Measurements from ENCODE around the gene MVB12B. TPM values are rescaled to one million over a fixed set of nuclear protein-coding genes. Genes with fewer than 3 reads are reported as not detected.
A peak's percentile ranks its signal among the peaks of the same experiment; 100 is the strongest.

The MVB12B gene
- total RNA-seq, 1 donor from 2014 or later = 6.7 TPM

- DNase-seq (ENCODE audit: low spot score) = no peak
Measured at GRCh38 chr9:126329476-126330275, 3.0 kb downstream of the MVB12B start.

DNA sequence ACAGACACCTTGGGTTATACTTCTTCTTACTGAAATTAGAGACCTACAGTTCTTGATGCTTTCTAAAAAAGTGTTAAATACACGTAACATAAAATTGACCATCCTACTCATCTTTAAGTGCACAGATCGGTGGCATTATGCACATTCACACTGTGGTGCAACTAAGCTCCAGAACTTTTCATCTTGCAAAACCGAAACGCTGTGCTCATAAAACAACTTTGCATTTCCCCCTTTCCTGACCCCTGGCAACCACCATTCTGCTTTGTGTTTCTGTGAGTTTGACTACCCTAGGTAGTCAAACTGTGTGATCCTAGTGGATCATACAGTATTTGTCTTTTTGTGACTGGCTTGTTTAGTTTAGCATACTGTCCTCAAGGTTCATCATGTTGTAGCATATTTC, 3.9 kb downstream of the MVB12B start:
- no peak for DNase-seq (ENCODE audit: low spot score)

DNA sequence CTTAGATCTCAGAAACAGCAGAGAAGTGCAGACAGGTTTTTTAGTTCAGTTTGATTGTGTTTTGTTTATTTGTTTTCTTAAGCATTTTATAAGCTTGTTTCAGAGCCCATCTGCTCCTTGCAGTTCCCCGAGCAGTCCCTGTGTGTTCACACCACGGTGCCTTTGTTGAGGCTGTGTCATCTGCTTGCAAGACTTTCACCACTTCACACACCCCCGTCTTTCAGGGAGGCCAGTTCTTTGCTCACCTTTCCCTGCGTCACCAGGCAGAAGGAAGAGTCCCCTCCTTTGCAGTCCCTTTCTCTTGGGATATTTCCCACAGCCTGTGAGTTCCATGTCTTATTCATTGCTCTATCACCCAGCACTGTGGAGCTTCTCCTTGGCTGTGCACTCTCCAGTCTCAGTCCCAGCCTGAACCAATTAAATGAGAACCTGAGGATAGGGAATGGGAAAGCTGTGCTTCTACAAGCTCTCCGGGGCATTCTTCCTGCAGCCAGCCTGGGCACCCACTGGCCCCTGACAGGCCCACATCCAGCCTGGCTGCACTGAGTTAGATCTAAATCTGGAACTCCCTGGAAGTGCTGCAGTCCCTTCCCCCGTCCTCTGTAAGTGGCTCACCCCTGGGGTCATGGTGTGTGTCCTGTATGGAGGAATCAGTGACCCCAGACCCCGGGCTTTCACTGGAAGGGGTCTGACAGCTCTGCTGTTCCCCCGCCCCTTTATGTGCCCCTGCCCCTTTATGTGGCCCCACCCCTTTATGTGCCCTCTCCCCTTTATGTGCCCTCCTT, 5.5 kb downstream of the MVB12B start:
- no peak for DNase-seq (ENCODE audit: low spot score)

- DNase-seq (ENCODE audit: low spot score) = no peak
Measured at GRCh38 chr9:126334721-126335621, 8.3 kb downstream of the MVB12B start.

GRCh38 chr9:126335837-126336735, 9.5 kb downstream of the MVB12B start:
- DNase-seq (ENCODE audit: low spot score) = no peak

DNA sequence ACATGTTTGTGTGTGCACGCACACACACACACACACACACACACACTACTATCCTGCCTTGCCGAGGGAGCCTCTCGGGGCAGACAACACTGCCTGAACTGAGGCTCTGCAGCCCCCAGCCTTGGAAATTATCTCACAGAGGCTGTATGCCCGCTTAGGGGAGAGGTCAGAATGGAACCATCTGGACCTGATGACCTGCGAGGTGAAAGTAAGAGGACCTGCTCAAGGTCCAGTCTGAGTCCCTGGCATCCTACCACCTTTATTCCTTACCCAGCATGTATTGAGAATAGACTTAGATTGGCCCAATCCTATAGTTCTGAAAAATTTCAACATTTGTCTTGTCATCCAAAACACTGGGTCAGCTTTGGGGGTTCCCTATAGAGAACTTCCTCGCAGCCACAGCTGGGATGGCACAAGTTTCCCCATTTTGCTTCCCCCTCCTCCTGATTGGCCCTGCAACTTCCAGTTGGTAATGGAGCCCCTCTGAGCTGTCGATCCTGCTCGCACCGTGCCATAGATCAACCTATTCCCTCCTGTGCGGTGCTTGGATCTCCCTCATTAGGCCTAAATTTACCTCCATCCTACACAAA, 10.2 kb downstream of the MVB12B start:
- DNase-seq (ENCODE audit: low spot score) = no peak

- DNase-seq (ENCODE audit: low spot score) = no peak
Measured at GRCh38 chr9:126337729-126338372, 11.2 kb downstream of the MVB12B start.

DNA sequence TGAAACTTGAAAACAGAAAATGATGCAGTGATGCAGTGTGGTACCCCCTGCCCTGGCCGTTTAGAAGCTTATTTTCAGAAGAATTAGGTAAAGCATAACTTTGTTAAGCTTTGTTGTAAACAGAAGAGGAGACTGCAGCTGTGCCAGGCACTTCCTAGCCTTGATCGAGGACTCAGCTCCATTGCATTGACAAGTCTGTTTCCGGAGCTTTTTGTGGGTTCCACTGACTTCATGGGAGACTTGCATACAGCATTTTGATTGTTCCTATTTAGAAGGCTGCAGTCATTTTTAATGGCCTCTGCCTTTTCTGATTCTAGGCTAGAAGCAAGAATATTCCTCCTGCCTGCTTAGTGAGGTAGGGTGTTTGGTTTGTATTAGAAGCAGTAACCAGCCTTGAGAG, 12.3 kb downstream of the MVB12B start:
- DNase-seq (ENCODE audit: low spot score) = no peak

- no peak for DNase-seq (ENCODE audit: low spot score)
Measured at GRCh38 chr9:126341426-126341825, 14.8 kb downstream of the MVB12B start.

DNA sequence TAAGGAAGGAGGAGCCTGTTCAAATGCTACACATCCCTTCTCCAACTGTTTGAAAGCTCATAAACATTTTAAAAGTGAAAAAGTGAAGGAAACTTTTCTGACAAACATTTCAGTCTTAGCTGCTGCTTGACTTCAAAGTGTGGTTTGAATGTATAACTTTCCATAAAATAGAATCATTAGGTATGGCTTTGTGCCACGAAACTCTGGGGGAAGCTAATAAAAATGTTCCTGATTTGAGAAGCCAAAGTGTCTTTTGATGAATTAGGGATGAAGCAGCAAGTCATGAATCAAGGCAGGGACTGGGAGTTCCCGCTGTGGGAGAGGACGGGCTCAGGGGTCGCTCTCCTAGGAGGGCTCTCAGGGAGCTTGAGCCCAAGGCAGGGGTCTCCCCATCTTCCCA, 15.3 kb downstream of the MVB12B start:
- DNase-seq (ENCODE audit: low spot score) = no peak

DNA sequence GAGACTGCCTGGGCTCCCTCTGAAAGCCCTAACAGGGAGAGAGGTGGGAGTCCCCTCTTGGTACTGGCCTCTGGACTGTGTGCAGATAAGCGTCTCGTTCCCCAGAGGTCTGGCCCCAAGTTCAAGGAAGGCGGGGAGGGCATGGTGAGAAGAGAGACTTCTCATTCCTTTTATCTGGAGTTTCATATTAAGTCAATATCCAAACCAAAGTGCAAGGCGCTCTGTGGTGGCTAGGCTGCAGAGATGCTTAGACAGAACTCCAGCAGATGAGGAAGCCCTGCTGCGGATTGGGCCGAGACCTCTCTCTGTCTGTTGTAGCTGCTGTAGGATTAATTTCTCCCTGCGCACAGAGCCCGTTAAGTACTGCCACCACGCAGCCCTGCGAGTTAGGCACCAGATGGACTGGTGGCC, 16.0 kb downstream of the MVB12B start:
- DNase-seq (ENCODE audit: low spot score) = peak; percentile 24

- no peak for DNase-seq (ENCODE audit: low spot score)
Measured at GRCh38 chr9:126343271-126343700, 16.7 kb downstream of the MVB12B start.

- DNase-seq (ENCODE audit: low spot score) = no peak
Measured at GRCh38 chr9:126346031-126346430, 19.4 kb downstream of the MVB12B start.

DNA sequence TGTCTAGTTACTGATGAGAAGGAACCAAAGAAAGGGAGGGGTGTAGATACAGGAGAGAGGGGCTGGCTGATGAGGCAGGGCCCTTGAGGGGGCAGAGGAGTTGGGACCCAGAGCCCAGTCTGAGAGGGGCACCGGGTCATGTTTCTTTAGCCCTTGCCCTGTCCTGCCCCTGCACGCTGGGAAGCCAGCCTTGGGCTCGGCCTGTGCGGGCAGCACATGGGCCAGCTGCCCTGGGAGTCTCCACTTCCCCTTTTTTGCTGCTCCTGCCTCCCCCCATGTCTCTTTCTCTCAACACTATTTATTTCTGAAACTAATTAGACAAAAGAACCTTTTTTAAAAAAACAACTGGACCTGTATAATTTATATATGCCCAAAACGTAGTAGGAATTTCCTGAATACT, 20.5 kb downstream of the MVB12B start:
- no peak for DNase-seq (ENCODE audit: low spot score)

- DNase-seq (ENCODE audit: low spot score) = no peak
Measured at GRCh38 chr9:126347911-126348760, 21.5 kb downstream of the MVB12B start.

GRCh38 chr9:126348911-126349550, 22.4 kb downstream of the MVB12B start:
- DNase-seq (ENCODE audit: low spot score) = no peak

DNA sequence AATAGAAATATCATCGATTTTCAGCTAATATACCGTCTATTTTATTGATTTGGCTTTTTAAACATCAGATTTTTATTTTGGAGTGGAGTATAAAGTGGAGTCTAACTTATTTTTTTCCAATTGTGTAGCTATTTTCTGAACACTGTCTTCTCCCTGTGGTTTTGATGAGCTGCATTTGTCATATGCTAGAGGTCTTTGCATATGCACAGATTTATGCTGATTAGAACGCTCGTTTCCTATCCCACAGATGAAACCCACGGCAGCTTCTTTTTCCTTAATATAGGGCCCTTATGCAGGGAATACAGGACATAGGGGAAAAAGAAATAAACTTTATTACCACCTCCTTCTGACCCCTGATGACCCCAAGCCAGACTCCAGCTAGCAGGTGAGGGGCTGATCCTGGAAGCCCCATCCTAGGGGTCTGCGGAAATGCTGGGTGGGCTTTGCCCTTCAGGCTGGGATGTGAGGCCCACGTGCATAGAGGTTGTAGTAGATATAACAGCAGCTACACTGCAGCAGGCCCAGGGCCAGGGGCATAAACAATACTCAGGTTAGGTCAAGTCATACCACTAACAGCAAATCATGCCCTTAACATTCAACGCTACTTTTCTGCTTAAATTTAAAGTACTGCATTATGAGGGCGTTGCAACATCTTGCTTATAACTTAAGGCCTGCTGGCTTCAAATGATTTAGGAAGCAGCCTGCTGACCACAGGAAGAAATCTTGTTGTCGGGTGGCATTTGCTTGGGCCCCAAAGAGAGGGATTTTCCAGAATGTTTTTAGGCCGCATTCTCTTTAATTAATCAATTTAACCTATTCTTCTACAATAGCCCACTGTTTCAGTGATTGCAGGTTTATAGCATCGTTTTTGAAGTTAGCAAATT, 28.5 kb downstream of the MVB12B start:
- DNase-seq (ENCODE audit: low spot score) = no peak
